Ectodermal cell (in vitro differentiated cells): ENCODE measurements around the gene SMURF1.

ENCODE experiments used
- H3K27ac ChIP-seq: 2 replicates; pipeline ENCODE4 v1.7.0; 2013; ENCODE audit warnings: mild to moderate bottlenecking, low read depth, low read length; ENCODE audit not compliant: insufficient read depth, poor library complexity, severe bottlenecking
- H3K27me3 ChIP-seq: 2 replicates; pipeline ENCODE4 v1.7.0; 2013; ENCODE audit warnings: mild to moderate bottlenecking, low read length; ENCODE audit not compliant: insufficient read depth, control insufficient read depth, poor library complexity, severe bottlenecking
- H3K36me3 ChIP-seq: one replicate; pipeline ENCODE4 v1.7.0; 2013; ENCODE audit warnings: low read length; ENCODE audit not compliant: control insufficient read depth, insufficient read depth
- H3K4me1 ChIP-seq: one replicate; pipeline ENCODE4 v1.7.0; 2013; ENCODE audit warnings: low read length; ENCODE audit not compliant: control insufficient read depth, insufficient read depth
- H3K4me3 ChIP-seq: 2 replicates; pipeline ENCODE4 v1.7.0; 2013; ENCODE audit warnings: low read depth, low read length, control low read depth; ENCODE audit not compliant: insufficient read depth
- H3K9me3 ChIP-seq: 2 replicates; pipeline ENCODE4 v1.7.0; 2013; ENCODE audit warnings: mild to moderate bottlenecking, low read length, moderate library complexity; ENCODE audit not compliant: control insufficient read depth
- WGBS, 2 experiments: methylation state at CpG; one replicate each; pipeline ENCODE4 v1.1.7; 2013; ENCODE audit warnings: missing lambda C conversion rate in 2 of 2; 5-methylcytosine and 5-hydroxymethylcytosine counted together

SMURF1 gene

GRCh38 chr7:99020413-99020715 is 123.5 kb downstream of the SMURF1 start:
- peaks cover 12% of the 10 kb centered on the region for H3K36me3 ChIP-seq
- 98 to 100% methylated on average over 2 to 3 of the region's 3 CpGs for WGBS, 2 experiments
- H3K4me3 ChIP-seq = no peak overlapping the region

GRCh38 chr7:99019523-99020412 is 124.1 kb downstream of the SMURF1 start:
- Histone ChIP-seq H3K27ac (peak overlapping the region; percentile 16), H3K4me3 (no peak overlapping the region), H3K9me3 (no peaks in the 10 kb centered on the region), H3K4me1 (no peaks in the 10 kb centered on the region), H3K27me3 (no peaks in the 10 kb centered on the region), H3K36me3 (peaks cover 17% of the 10 kb centered on the region)
- WGBS, 2 experiments = 95% methylated on average over 12 of the region's 12 CpGs

More at GRCh38 chr7:99020413-99020715, 123.5 kb downstream of the SMURF1 start:
- H3K27me3 ChIP-seq = no peaks in the 10 kb centered on the region
- H3K4me1 ChIP-seq = no peaks in the 10 kb centered on the region
- H3K9me3 ChIP-seq = no peaks in the 10 kb centered on the region
- H3K27ac ChIP-seq = no peak overlapping the region

DNA sequence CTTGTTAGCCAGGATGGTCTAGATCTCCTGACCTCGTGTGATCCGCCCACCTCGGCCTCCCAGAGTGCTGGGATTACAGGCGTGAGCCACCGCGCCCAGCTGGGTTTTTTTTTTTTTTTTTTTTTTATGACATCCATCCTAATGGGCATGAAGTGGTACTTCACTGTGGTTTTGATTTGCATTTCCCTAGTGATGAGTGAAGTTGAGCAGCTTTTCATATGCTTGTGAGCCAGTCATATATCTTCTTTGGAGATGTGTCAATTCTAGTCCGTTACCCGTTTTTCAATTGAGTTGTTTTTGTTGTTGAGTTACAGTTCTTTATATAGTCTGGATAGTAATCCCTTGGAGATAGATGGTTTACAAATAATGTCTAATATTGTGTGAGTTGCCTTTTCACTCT is 127.7 kb downstream of the SMURF1 start:
- no peaks in the 10 kb centered on the region for H3K9me3 ChIP-seq
- no peak overlapping the region for H3K4me3 ChIP-seq
- H3K27ac ChIP-seq = no peak overlapping the region
- peaks cover 42% of the 10 kb centered on the region for H3K36me3 ChIP-seq
- H3K27me3 ChIP-seq = no peaks in the 10 kb centered on the region
- 95 to 96% methylated on average over 8 of the region's 8 CpGs for WGBS, 2 experiments
- H3K4me1 ChIP-seq = no peaks in the 10 kb centered on the region

DNA sequence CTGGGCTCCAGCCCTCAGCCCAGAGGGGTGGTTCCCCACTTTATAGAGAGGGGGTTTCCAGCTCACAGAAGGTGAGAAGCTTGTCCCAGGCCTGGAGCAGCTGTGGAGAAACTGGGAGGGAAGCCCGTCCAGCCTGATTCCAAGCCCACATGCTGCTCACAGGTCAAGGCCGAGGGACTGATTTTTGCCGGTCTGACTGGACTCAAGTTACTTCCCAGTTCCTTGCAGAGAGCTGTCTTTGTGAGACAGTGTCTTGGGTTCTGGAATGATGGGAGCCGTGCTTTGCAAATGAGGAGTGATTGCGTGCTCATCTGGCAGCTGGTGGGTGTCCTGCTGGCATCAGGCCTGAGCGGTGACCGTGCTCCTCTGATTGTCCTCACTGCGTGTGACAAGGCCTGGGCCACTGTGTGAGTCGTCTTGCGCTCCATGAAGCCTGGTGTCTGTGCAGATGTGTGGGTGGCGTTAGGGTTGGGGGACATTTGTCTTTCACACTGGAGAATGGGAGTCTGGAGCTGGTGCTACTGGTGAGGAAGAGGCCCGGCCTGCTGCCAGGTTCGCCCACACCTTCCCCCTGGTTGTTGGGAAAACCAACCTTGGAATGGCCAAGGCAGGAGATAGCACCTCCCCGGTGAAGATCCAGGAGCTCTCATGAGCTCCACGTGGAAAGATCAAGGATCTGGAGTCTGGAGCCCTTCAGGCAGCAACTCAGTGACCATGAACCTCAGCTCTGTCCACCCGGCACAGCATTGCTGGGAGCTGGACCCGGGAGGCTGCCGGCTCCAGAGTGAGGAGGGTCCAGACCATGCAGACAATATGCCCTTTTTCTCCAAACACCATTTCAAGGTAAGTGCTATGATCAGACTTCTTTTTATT is 129.6 kb downstream of the SMURF1 start:
- H3K27me3 ChIP-seq = no peaks in the 10 kb centered on the region
- peaks cover 56% of the 10 kb centered on the region for H3K36me3 ChIP-seq
- no peak overlapping the region for H3K27ac ChIP-seq
- no peaks in the 10 kb centered on the region for H3K9me3 ChIP-seq
- 96% methylated on average over 18 of the region's 18 CpGs for WGBS, 2 experiments
- no peaks in the 10 kb centered on the region for H3K4me1 ChIP-seq
- no peak overlapping the region for H3K4me3 ChIP-seq

- WGBS, 2 experiments = 93 to 94% methylated on average over 25 of the region's 25 CpGs
- Histone ChIP-seq H3K27ac (no peak overlapping the region), H3K36me3 (peaks cover 61% of the 10 kb centered on the region), H3K9me3 (no peaks in the 10 kb centered on the region), H3K27me3 (no peaks in the 10 kb centered on the region), H3K4me1 (no peaks in the 10 kb centered on the region), H3K4me3 (no peak overlapping the region)
These were observed 130.4 kb downstream of the SMURF1 start for GRCh38 chr7:99013266-99014112.

GRCh38 chr7:99012722-99013121 is 131.2 kb downstream of the SMURF1 start:
- no peak overlapping the region for H3K27ac ChIP-seq
- H3K4me1 ChIP-seq = no peaks in the 10 kb centered on the region
- no peak overlapping the region for H3K4me3 ChIP-seq
- peaks cover 66% of the 10 kb centered on the region for H3K36me3 ChIP-seq
- no peaks in the 10 kb centered on the region for H3K9me3 ChIP-seq
- no peaks in the 10 kb centered on the region for H3K27me3 ChIP-seq
- WGBS, 2 experiments = 95 to 96% methylated on average over 13 of the region's 13 CpGs

GRCh38 chr7:99011706-99012404 is 132.1 kb downstream of the SMURF1 start:
- no peaks in the 10 kb centered on the region for H3K4me1 ChIP-seq
- H3K4me3 ChIP-seq = no peak overlapping the region
- H3K27me3 ChIP-seq = no peaks in the 10 kb centered on the region
- no peaks in the 10 kb centered on the region for H3K9me3 ChIP-seq
- 95% methylated on average over 36 of the region's 36 CpGs for WGBS, 2 experiments
- no peak overlapping the region for H3K27ac ChIP-seq
- peaks cover 70% of the 10 kb centered on the region for H3K36me3 ChIP-seq

GRCh38 chr7:99011341-99011705 is 132.6 kb downstream of the SMURF1 start:
- 97% methylated on average over 24 of the region's 24 CpGs for WGBS, 2 experiments
- Histone ChIP-seq H3K27me3 (no peaks in the 10 kb centered on the region), H3K9me3 (no peaks in the 10 kb centered on the region), H3K4me1 (no peaks in the 10 kb centered on the region), H3K4me3 (no peak overlapping the region), H3K27ac (no peak overlapping the region), H3K36me3 (peaks cover 74% of the 10 kb centered on the region)

GRCh38 chr7:99010281-99010680 is 133.6 kb downstream of the SMURF1 start:
- WGBS, 2 experiments = 93 to 97% methylated on average over 9 of the region's 9 CpGs
- Histone ChIP-seq H3K27ac (no peak overlapping the region), H3K9me3 (no peaks in the 10 kb centered on the region), H3K4me3 (no peak overlapping the region), H3K36me3 (peaks cover 75% of the 10 kb centered on the region), H3K27me3 (no peaks in the 10 kb centered on the region), H3K4me1 (no peaks in the 10 kb centered on the region)
